HepG2 (cell line): ENCODE results near the gene ZNF100. TPM values are rescaled to one million over a fixed set of nuclear protein-coding genes. Genes with fewer than 3 reads are reported as not detected.
A peak's percentile ranks its signal among the peaks of the same experiment; 100 is the strongest.

ENCODE experiments used
- AHR ChIP-seq: IDR thresholded peaks from 2 replicates; pipeline ENCODE4 v1.6.1; 2018; ENCODE audit warnings: missing genetic modification reagents, missing compliant biosample characterization
- ARID2 ChIP-seq: sonication (generic); formaldehyde crosslinking; IDR thresholded peaks from 2 replicates; pipeline ENCODE4 v1.8.1; 2022; ENCODE audit warnings: mild to moderate bottlenecking, missing genetic modification reagents, borderline replicate concordance
- CENPX ChIP-seq: sonication (generic); formaldehyde crosslinking; IDR thresholded peaks from 2 replicates; pipeline ENCODE4 v1.9.0; 2021; ENCODE audit warnings: mild to moderate bottlenecking, missing genetic modification reagents, moderate library complexity
- CREM ChIP-seq, 2 experiments: sonication (generic) in 1 of 2; formaldehyde crosslinking in 1 of 2; IDR thresholded peaks; 2 replicates each; pipeline versions ENCODE4 v1.4.0 to v1.6.1; 2016 to 2020; ENCODE audit warnings: antibody characterized with exemption in 1 of 2, mild to moderate bottlenecking in 1 of 2, missing genetic modification reagents in 1 of 2
- MED8 ChIP-seq: sonication (generic); formaldehyde crosslinking; IDR thresholded peaks from 2 replicates; pipeline ENCODE4 v1.8.1; 2023; ENCODE audit warnings: mild to moderate bottlenecking, missing genetic modification reagents; ENCODE audit not compliant: insufficient replicate concordance
- MTF2 ChIP-seq: sonication (generic); formaldehyde crosslinking; IDR thresholded peaks from 2 replicates; pipeline ENCODE4 v1.5.0; 2020; ENCODE audit warnings: missing genetic modification reagents, borderline replicate concordance
- NAIF1 ChIP-seq: sonication (generic); formaldehyde crosslinking; IDR thresholded peaks from 2 replicates; pipeline ENCODE4 v1.5.0; 2020; ENCODE audit warnings: mild to moderate bottlenecking, missing genetic modification reagents, borderline replicate concordance
- NFATC3 ChIP-seq: sonication (generic); formaldehyde crosslinking; IDR thresholded peaks from 2 replicates; pipeline ENCODE4 v1.5.1; 2020; ENCODE audit warnings: mild to moderate bottlenecking, missing genetic modification reagents
- ONECUT2 ChIP-seq: sonication (generic); formaldehyde crosslinking; IDR thresholded peaks from 2 replicates; pipeline ENCODE4 v1.4.0; 2020; ENCODE audit warnings: missing genetic modification reagents
- SETDB1 ChIP-seq: sonication (generic); formaldehyde crosslinking; IDR thresholded peaks from 2 replicates; pipeline ENCODE4 v1.5.1; 2020; ENCODE audit warnings: missing genetic modification reagents, mild to moderate bottlenecking, borderline replicate concordance
- SP2 ChIP-seq: sonication (generic); formaldehyde crosslinking; IDR thresholded peaks from 2 replicates; pipeline ENCODE4 v1.5.1; 2020; ENCODE audit warnings: mild to moderate bottlenecking, missing genetic modification reagents
- SP4 ChIP-seq: sonication (generic); formaldehyde crosslinking; IDR thresholded peaks from 2 replicates; pipeline ENCODE4 v1.8.1; 2023; ENCODE audit warnings: mild to moderate bottlenecking, missing genetic modification reagents
- ZFAT ChIP-seq: sonication (generic); formaldehyde crosslinking; conservative IDR thresholded peaks from 2 replicates; pipeline ENCODE4 v1.8.1; 2023; ENCODE audit warnings: missing genetic modification reagents, inconsistent platforms
- ZNF318 ChIP-seq: sonication (generic); formaldehyde crosslinking; IDR thresholded peaks from 2 replicates; pipeline ENCODE4 v1.4.0; 2020; ENCODE audit warnings: mild to moderate bottlenecking, missing genetic modification reagents
- ZNF33B ChIP-seq: sonication (generic); formaldehyde crosslinking; IDR thresholded peaks from 2 replicates; pipeline ENCODE4 v1.5.1; 2020; ENCODE audit warnings: mild to moderate bottlenecking, missing genetic modification reagents
- ZNF691 ChIP-seq: sonication (generic); formaldehyde crosslinking; IDR thresholded peaks from 2 replicates; pipeline ENCODE4 v1.4.0; 2020; ENCODE audit warnings: missing genetic modification reagents, low read depth, mild to moderate bottlenecking, borderline replicate concordance
- ZNF816 ChIP-seq: sonication (generic); formaldehyde crosslinking; IDR thresholded peaks from 2 replicates; pipeline ENCODE4 v1.8.0; 2022; ENCODE audit warnings: missing genetic modification reagents, mild to moderate bottlenecking, borderline replicate concordance
- polyA plus RNA-seq, 8 experiments: library from polyadenylated mRNA; depleted of rRNA in 3 of 8; stranded (reverse) in 7 of 8; unstranded in 1 of 8; fragments of >200 nt; fragmentation: Illumina TruSeq in 4 of 8; extraction: Trizol in 4 of 8; gene quantifications; 2 replicates each; pipeline versions ENCODE4 v1.2.1 to v1.2.3, GENCODE V29; 2011 to 2016; ENCODE audit warnings: low read depth in 4 of 8, missing spikeins in 1 of 8, mixed read lengths in 1 of 8; ENCODE audit not compliant: insufficient read depth in 1 of 8
- total RNA-seq, 5 experiments: library from RNA; depleted of rRNA; stranded (reverse); fragments of >200 nt; fragmentation: Illumina TruSeq; extraction: Trizol; gene quantifications; 2 replicates each; pipeline ENCODE4 v1.2.3, GENCODE V29; 2016; ENCODE audit warnings: low read depth in 1 of 5
- TF ChIP-seq, protein P1 (sequence below): sonication (generic); formaldehyde crosslinking; IDR thresholded peaks from 2 replicates; pipeline ENCODE4 v1.5.1; 2020; ENCODE audit warnings: missing genetic modification reagents, mild to moderate bottlenecking, borderline replicate concordance

The ZNF100 gene
- total and polyA plus RNA-seq, 2 of the 13 experiments (the other 11 are each of a cell fraction or from before 2014, with no cell fraction given), result 2.5 to 11.4 TPM

DNA sequence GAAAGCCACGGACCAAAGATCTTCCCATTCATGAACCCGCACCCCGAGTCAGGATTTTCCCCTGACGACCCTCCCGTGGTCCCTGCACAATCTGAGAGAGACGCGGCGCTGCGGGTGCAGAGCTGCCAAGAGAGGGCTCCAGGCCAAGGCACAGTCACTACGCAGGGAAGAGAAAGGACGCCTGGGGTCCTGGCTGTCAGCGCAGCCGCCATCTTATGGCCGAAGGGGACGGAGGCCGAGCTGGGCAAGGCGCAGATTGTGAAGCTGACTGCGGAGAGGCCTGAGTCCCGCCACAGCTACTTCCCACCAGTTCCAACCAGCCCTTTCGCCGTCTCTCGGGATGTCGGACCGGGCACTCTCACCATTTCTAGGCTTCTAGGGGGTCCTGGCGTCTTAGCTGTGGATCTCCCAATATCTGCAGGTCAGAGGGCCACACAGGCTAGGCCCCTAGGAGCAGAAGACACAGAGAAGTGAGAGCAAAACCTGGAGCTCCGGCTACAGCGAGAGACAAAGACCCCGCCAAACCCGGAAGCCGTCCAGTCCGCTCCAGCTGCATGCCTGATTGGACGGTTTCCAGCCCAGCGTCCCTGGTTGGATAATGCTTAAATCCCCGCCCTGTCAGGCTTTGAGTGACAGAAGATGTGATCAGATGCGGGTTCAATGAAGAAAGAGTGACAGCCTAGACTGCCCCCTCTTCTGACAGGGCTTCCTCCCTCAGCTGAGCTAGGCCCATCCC, at the start of gene ZNF100 (continued):
- TF ChIP-seq MTF2 (CRISPR knock-in tag) (no peak), NAIF1 (CRISPR knock-in tag) (no peak), SETDB1 (CRISPR knock-in tag) (no peak), CENPX (CRISPR knock-in tag) (no peak), SP2 (CRISPR knock-in tag) (peak; percentile 77), ZNF691 (CRISPR knock-in tag) (no peak), ZNF816 (CRISPR knock-in tag) (0 out of 2 replicates have a peak, but pooled peaks have one; percentile 39), ONECUT2 (CRISPR knock-in tag) (no peak), AHR (CRISPR knock-in tag) (no peak), ARID2 (CRISPR knock-in tag) (no peak), NFATC3 (CRISPR knock-in tag) (no peak), ZNF318 (CRISPR knock-in tag) (no peak), CREM (IDR thresholded peaks at IDR 0.05) (no peak), CREM (CRISPR knock-in tag; IDR thresholded peaks at IDR 0.05) (no peak), ZFAT (CRISPR knock-in tag) (no peak), SP4 (CRISPR knock-in tag) (no peak), MED8 (CRISPR knock-in tag) (peak; percentile 50), ZNF33B (no peak)
- TF ChIP-seq, protein P1, sequence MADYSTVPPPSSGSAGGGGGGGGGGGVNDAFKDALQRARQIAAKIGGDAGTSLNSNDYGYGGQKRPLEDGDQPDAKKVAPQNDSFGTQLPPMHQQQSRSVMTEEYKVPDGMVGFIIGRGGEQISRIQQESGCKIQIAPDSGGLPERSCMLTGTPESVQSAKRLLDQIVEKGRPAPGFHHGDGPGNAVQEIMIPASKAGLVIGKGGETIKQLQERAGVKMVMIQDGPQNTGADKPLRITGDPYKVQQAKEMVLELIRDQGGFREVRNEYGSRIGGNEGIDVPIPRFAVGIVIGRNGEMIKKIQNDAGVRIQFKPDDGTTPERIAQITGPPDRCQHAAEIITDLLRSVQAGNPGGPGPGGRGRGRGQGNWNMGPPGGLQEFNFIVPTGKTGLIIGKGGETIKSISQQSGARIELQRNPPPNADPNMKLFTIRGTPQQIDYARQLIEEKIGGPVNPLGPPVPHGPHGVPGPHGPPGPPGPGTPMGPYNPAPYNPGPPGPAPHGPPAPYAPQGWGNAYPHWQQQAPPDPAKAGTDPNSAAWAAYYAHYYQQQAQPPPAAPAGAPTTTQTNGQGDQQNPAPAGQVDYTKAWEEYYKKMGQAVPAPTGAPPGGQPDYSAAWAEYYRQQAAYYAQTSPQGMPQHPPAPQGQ (CRISPR knock-in tag), result no peak
